ENCODE measurements around the gene REXO4. TPM values are rescaled to one million over a fixed set of nuclear protein-coding genes. Genes with fewer than 3 reads are reported as not detected.

REXO4 gene
- total and polyA plus RNA-seq, 2 of the 13 experiments (the other 11 are each of a cell fraction or from before 2014, with no cell fraction given), result 18.5 to 30.4 TPM

GRCh38 chr9:133426011-133426410, 8.2 kb upstream of the REXO4 start:
- TF ChIP-seq AGO2 (optimal IDR thresholded peaks at IDR 0.05; ENCODE audit: low read depth, low read length), result no peak
- TF ChIP-seq POGZ (CRISPR knock-in tag; IDR thresholded peaks at IDR 0.05), result no peak
- no peak for TF ChIP-seq RARA (CRISPR knock-in tag; IDR thresholded peaks at IDR 0.05)
- TF ChIP-seq ZNF660 (CRISPR knock-in tag; IDR thresholded peaks at IDR 0.05; ENCODE audit: borderline replicate concordance, low read depth), result no peak
- TF ChIP-seq ARID2 (CRISPR knock-in tag; IDR thresholded peaks at IDR 0.05; ENCODE audit: borderline replicate concordance), result no peak
- no peak for TF ChIP-seq ZNF225 (CRISPR knock-in tag; IDR thresholded peaks at IDR 0.05)
- TF ChIP-seq HOXA7 (CRISPR knock-in tag; IDR thresholded peaks at IDR 0.05), result no peak
- TF ChIP-seq SMYD3 (CRISPR knock-in tag; IDR thresholded peaks at IDR 0.05), result no peak
- TF ChIP-seq ZNF230 (CRISPR knock-in tag; IDR thresholded peaks at IDR 0.05), result no peak
- TF ChIP-seq, protein P1, sequence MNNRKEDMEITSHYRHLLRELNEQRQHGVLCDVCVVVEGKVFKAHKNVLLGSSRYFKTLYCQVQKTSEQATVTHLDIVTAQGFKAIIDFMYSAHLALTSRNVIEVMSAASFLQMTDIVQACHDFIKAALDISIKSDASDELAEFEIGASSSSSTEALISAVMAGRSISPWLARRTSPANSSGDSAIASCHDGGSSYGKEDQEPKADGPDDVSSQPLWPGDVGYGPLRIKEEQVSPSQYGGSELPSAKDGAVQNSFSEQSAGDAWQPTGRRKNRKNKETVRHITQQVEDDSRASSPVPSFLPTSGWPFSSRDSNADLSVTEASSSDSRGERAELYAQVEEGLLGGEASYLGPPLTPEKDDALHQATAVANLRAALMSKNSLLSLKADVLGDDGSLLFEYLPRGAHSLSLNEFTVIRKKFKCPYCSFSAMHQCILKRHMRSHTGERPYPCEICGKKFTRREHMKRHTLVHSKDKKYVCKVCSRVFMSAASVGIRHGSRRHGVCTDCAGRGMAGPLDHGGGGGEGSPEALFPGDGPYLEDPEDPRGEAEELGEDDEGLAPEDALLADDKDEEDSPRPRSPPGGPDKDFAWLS (CRISPR knock-in tag; IDR thresholded peaks at IDR 0.05; ENCODE audit: borderline replicate concordance), result no peak
- no peak for TF ChIP-seq DDIT3 (CRISPR knock-in tag; IDR thresholded peaks at IDR 0.05)
- no peak for TF ChIP-seq MED1 (CRISPR knock-in tag; IDR thresholded peaks at IDR 0.05)
- TF ChIP-seq ZFY (CRISPR knock-in tag; IDR thresholded peaks at IDR 0.05), result no peak
- TF ChIP-seq ZNF792 (CRISPR knock-in tag; IDR thresholded peaks at IDR 0.05), result no peak
- no peak for TF ChIP-seq BHLHE40 (IDR thresholded peaks at IDR 0.05; ENCODE audit: low read length)
- TF ChIP-seq ZBTB44 (CRISPR knock-in tag; IDR thresholded peaks at IDR 0.05), result no peak
- TF ChIP-seq, protein P2, sequence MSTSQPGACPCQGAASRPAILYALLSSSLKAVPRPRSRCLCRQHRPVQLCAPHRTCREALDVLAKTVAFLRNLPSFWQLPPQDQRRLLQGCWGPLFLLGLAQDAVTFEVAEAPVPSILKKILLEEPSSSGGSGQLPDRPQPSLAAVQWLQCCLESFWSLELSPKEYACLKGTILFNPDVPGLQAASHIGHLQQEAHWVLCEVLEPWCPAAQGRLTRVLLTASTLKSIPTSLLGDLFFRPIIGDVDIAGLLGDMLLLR (CRISPR knock-in tag; IDR thresholded peaks at IDR 0.05), result no peak
- TF ChIP-seq REL (CRISPR knock-in tag; conservative IDR thresholded peaks at IDR 0.05), result no peak
- no peak for TF ChIP-seq FOSL1 (CRISPR knock-in tag; IDR thresholded peaks at IDR 0.05; ENCODE audit: borderline replicate concordance)
- DNase-seq (ENCODE audit: low spot score), result no peak
- Histone ChIP-seq H3K79me2 (ENCODE audit: insufficient read depth, low read length) (no peaks in the 10 kb centered on the region), H2AFZ (ENCODE audit: low read length) (no peak overlapping the region), H3K27ac (ENCODE audit: extremely low read length, insufficient read depth, low read length) (no peak overlapping the region), H3K4me3 (replicated peaks in 1 of 3; ENCODE audit: insufficient read depth in 1 of 3, low read depth in 2 of 3, low read length in 3 of 3) (no peak overlapping the region), H3K36me3 (replicated peaks in 1 of 2; ENCODE audit: control insufficient read depth in 1 of 2, insufficient read depth in 2 of 2, low read length in 2 of 2) (no peaks in the 10 kb centered on the region), H3K4me1 (ENCODE audit: insufficient read depth, low read length) (peaks cover 57% of the 10 kb centered on the region), H3K4me2 (ENCODE audit: low read depth, low read length) (no peak overlapping the region), H3K27me3 (ENCODE audit: control insufficient read depth in 1 of 2, insufficient read depth in 2 of 2, low read length in 2 of 2) (no peaks in the 10 kb centered on the region; a peak in 1 of 5 replicates), H3K9me3 (ENCODE audit: low read length) (no peaks in the 10 kb centered on the region), H3K9ac (ENCODE audit: insufficient read depth, low read depth, low read length) (no peak overlapping the region), H4K20me1 (ENCODE audit: insufficient read depth, low read length) (no peaks in the 10 kb centered on the region)
- CTCF ChIA-PET (ENCODE audit: low intra/inter-chr PET ratio, low total read pairs), result no interaction called here
- intact Hi-C loops (cut with micrococcal nuclease; ENCODE audit: unreplicated experiment), result no loop called here
- no peak for FAIRE-seq
- in situ Hi-C loops (cut with HindIII; ENCODE audit: extremely low pct_ligation_motif_present, low pct_unique_long_range_greater_than_20kb), result no loop called here
- WGBS (ENCODE audit: low lambda C conversion rate), result 80% methylated on average over 2 of the region's 11 CpGs
- no TSS peak for BruUV-seq (replicated peaks)
- no peak for ATAC-seq
- POLR2A ChIA-PET, result no interaction called here
